ENCODE data around the gene TXLNG.

The TXLNG gene

GRCh38 chrX:16786791-16787735 lies 797 bp downstream of the TXLNG start:
- Histone ChIP-seq H3K4me1 (ENCODE audit: insufficient read depth, low read length) (no peaks in the 10 kb centered on the region), H3K36me3 (ENCODE audit: insufficient read depth, low read length) (peaks cover 3% of the 10 kb centered on the region), H3K4me3 (ENCODE audit: low read depth in 1 of 2, low read length in 2 of 2) (peak overlapping the region; percentile 77), H3K27ac (ENCODE audit: low read depth, low read length) (peak overlapping the region; percentile 65), H3K9me3 (ENCODE audit: low read length) (no peaks in the 10 kb centered on the region), H3K27me3 (ENCODE audit: control insufficient read depth in 1 of 2, insufficient read depth in 2 of 2, low read length in 2 of 2) (no peaks in the 10 kb centered on the region), H3K9ac (ENCODE audit: low read length) (peak overlapping the region; percentile 53)

- Histone ChIP-seq H3K4me1 (ENCODE audit: insufficient read depth, low read length) (no peaks in the 10 kb centered on the region), H3K36me3 (ENCODE audit: insufficient read depth, low read length) (peaks cover 4% of the 10 kb centered on the region), H3K27ac (ENCODE audit: low read depth, low read length) (no peak overlapping the region), H3K9ac (ENCODE audit: low read length) (no peak overlapping the region), H3K4me3 (ENCODE audit: low read depth in 1 of 2, low read length in 2 of 2) (no peak overlapping the region), H3K9me3 (ENCODE audit: low read length) (no peaks in the 10 kb centered on the region), H3K27me3 (ENCODE audit: control insufficient read depth in 1 of 2, insufficient read depth in 2 of 2, low read length in 2 of 2) (no peaks in the 10 kb centered on the region)
These were observed 2.2 kb downstream of the TXLNG start for GRCh38 chrX:16788477-16788876.

GRCh38 chrX:16796298-16796697 lies 10.0 kb downstream of the TXLNG start:
- Histone ChIP-seq H3K9me3 (ENCODE audit: low read length) (no peaks in the 10 kb centered on the region), H3K27me3 (ENCODE audit: control insufficient read depth in 1 of 2, insufficient read depth in 2 of 2, low read length in 2 of 2) (no peaks in the 10 kb centered on the region)

DNA sequence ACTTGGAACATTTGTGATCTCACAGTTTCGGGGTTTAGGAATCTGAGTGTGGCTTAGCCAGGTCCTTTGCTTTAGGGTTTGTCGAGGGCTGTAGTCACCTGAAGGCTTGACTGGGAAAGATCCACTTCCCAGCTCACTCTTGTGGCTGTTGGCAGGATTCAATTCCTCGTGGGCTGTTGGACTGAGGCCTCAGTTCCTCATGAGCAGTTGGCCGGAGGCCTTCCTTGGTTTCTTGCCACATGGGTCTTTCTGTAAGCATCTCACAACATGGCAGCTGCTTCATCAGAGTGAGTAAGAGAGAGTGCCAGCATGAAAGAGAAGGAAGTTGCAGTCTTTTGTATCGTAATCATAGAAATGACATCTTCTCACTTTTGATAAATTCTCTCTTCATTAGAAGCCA lies 11.1 kb downstream of the TXLNG start:
- no peak overlapping the region for H3K27ac ChIP-seq (ENCODE audit: low read depth, low read length)
- H3K4me1 ChIP-seq (ENCODE audit: insufficient read depth, low read length): peaks cover 5% of the 10 kb centered on the region
- H3K36me3 ChIP-seq (ENCODE audit: insufficient read depth, low read length): peaks cover 8% of the 10 kb centered on the region
- no peak overlapping the region for H3K9ac ChIP-seq (ENCODE audit: low read length)
- no peaks in the 10 kb centered on the region for H3K27me3 ChIP-seq (ENCODE audit: control insufficient read depth in 1 of 2, insufficient read depth in 2 of 2, low read length in 2 of 2)
- H3K4me3 ChIP-seq (ENCODE audit: low read depth in 1 of 2, low read length in 2 of 2): no peak overlapping the region
- no peaks in the 10 kb centered on the region for H3K9me3 ChIP-seq (ENCODE audit: low read length)

More at GRCh38 chrX:16796298-16796697, 10.0 kb downstream of the TXLNG start:
- no peak overlapping the region for H3K27ac ChIP-seq (ENCODE audit: low read depth, low read length)
- H3K4me3 ChIP-seq (ENCODE audit: low read depth in 1 of 2, low read length in 2 of 2): no peak overlapping the region
- H3K36me3 ChIP-seq (ENCODE audit: insufficient read depth, low read length): peaks cover 12% of the 10 kb centered on the region
- H3K4me1 ChIP-seq (ENCODE audit: insufficient read depth, low read length): peaks cover 5% of the 10 kb centered on the region
- no peak overlapping the region for H3K9ac ChIP-seq (ENCODE audit: low read length)

DNA sequence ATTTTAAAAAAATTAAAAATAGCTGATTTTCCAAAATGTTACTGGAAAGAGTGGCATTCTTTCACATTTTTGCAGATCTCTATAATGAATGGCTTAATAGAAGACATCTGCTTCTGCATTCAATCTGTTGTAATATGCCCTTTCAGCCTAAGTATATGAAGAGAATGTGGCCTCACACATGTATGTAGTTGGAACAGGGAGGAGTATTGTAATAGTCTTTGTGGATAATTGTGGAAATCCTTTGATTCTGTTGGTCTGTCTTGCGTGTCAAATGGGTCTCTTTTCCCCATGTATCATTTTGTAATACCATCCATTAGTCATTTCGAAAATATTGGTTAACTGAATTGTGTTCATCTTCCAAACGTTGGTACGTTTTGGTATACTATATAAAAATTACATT lies 11.6 kb downstream of the TXLNG start:
- no peak overlapping the region for H3K27ac ChIP-seq (ENCODE audit: low read depth, low read length)

GRCh38 chrX:16804923-16805464 lies 18.7 kb downstream of the TXLNG start:
- Histone ChIP-seq H3K9me3 (ENCODE audit: low read length) (no peaks in the 10 kb centered on the region), H3K36me3 (ENCODE audit: insufficient read depth, low read length) (no peaks in the 10 kb centered on the region), H3K4me3 (ENCODE audit: low read depth in 1 of 2, low read length in 2 of 2) (no peak overlapping the region), H3K27ac (ENCODE audit: low read depth, low read length) (no peak overlapping the region), H3K4me1 (ENCODE audit: insufficient read depth, low read length) (peaks cover 7% of the 10 kb centered on the region), H3K9ac (ENCODE audit: low read length) (no peak overlapping the region), H3K27me3 (ENCODE audit: control insufficient read depth in 1 of 2, insufficient read depth in 2 of 2, low read length in 2 of 2) (no peaks in the 10 kb centered on the region)

More for the DNA sequence above, 11.6 kb downstream of the TXLNG start:
- Histone ChIP-seq H3K27me3 (ENCODE audit: control insufficient read depth in 1 of 2, insufficient read depth in 2 of 2, low read length in 2 of 2) (no peaks in the 10 kb centered on the region), H3K9me3 (ENCODE audit: low read length) (no peaks in the 10 kb centered on the region), H3K9ac (ENCODE audit: low read length) (no peak overlapping the region), H3K4me3 (ENCODE audit: low read depth in 1 of 2, low read length in 2 of 2) (no peak overlapping the region), H3K36me3 (ENCODE audit: insufficient read depth, low read length) (peaks cover 8% of the 10 kb centered on the region), H3K4me1 (ENCODE audit: insufficient read depth, low read length) (peaks cover 5% of the 10 kb centered on the region)

- no peaks in the 10 kb centered on the region for H3K27me3 ChIP-seq (ENCODE audit: control insufficient read depth in 1 of 2, insufficient read depth in 2 of 2, low read length in 2 of 2)
- H3K9me3 ChIP-seq (ENCODE audit: low read length): no peaks in the 10 kb centered on the region
- no peak overlapping the region for H3K9ac ChIP-seq (ENCODE audit: low read length)
- peak overlapping the region in 1 of 2 donors; percentile 39 for H3K4me3 ChIP-seq (ENCODE audit: low read depth in 1 of 2, low read length in 2 of 2)
- H3K36me3 ChIP-seq (ENCODE audit: insufficient read depth, low read length): no peaks in the 10 kb centered on the region
- peaks cover 7% of the 10 kb centered on the region for H3K4me1 ChIP-seq (ENCODE audit: insufficient read depth, low read length)
- H3K27ac ChIP-seq (ENCODE audit: low read depth, low read length): no peak overlapping the region
These were observed 21.3 kb downstream of the TXLNG start for GRCh38 chrX:16807548-16807947.

DNA sequence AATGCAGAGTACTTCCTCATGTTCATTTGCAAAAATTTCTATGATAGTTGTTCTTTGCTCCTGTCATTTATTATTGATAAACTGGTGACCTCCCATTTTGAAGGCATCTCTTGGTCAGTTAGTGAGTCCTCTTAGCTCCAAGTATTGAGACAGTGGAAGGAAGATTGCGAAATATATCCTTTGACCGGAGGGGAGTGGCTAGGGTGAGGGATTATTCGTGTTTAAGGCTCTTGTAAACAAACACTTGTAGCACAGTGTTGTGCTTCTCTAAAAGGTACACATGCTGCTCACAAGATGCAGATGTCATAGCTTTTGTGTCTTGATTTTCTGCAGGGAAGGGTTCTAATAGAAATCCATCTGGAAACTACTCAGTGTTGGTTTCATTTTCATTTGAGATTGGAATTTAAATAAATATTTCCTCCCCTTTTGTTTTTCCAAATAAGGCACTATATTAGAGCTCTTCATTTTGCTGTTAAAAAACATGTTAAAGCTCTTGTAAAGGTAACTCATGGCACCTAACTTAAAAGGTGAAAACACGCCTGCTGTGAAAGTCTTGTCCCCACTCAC lies 21.8 kb downstream of the TXLNG start:
- H3K9me3 ChIP-seq (ENCODE audit: low read length): no peaks in the 10 kb centered on the region
- peak overlapping the region; percentile 24 for H3K9ac ChIP-seq (ENCODE audit: low read length)
- H3K4me1 ChIP-seq (ENCODE audit: insufficient read depth, low read length): peaks cover 7% of the 10 kb centered on the region
- H3K27ac ChIP-seq (ENCODE audit: low read depth, low read length): no peak overlapping the region
- H3K27me3 ChIP-seq (ENCODE audit: control insufficient read depth in 1 of 2, insufficient read depth in 2 of 2, low read length in 2 of 2): no peaks in the 10 kb centered on the region
- no peaks in the 10 kb centered on the region for H3K36me3 ChIP-seq (ENCODE audit: insufficient read depth, low read length)
- H3K4me3 ChIP-seq (ENCODE audit: low read depth in 1 of 2, low read length in 2 of 2): peak overlapping the region in 1 of 2 donors; percentile 39

GRCh38 chrX:16814597-16814996 lies 28.3 kb downstream of the TXLNG start:
- Histone ChIP-seq H3K27me3 (ENCODE audit: control insufficient read depth in 1 of 2, insufficient read depth in 2 of 2, low read length in 2 of 2) (no peaks in the 10 kb centered on the region), H3K9me3 (ENCODE audit: low read length) (no peaks in the 10 kb centered on the region), H3K27ac (ENCODE audit: low read depth, low read length) (no peak overlapping the region), H3K36me3 (ENCODE audit: insufficient read depth, low read length) (peaks cover 11% of the 10 kb centered on the region), H3K4me3 (ENCODE audit: low read depth in 1 of 2, low read length in 2 of 2) (no peak overlapping the region), H3K9ac (ENCODE audit: low read length) (no peak overlapping the region), H3K4me1 (ENCODE audit: insufficient read depth, low read length) (no peaks in the 10 kb centered on the region)

GRCh38 chrX:16819634-16820033 lies 33.4 kb downstream of the TXLNG start:
- no peaks in the 10 kb centered on the region for H3K27me3 ChIP-seq (ENCODE audit: control insufficient read depth in 1 of 2, insufficient read depth in 2 of 2, low read length in 2 of 2)
- no peak overlapping the region for H3K27ac ChIP-seq (ENCODE audit: low read depth, low read length)
- H3K9me3 ChIP-seq (ENCODE audit: low read length): no peaks in the 10 kb centered on the region
- H3K4me3 ChIP-seq (ENCODE audit: low read depth in 1 of 2, low read length in 2 of 2): no peak overlapping the region
- peaks cover 25% of the 10 kb centered on the region for H3K36me3 ChIP-seq (ENCODE audit: insufficient read depth, low read length)
- no peaks in the 10 kb centered on the region for H3K4me1 ChIP-seq (ENCODE audit: insufficient read depth, low read length)
- H3K9ac ChIP-seq (ENCODE audit: low read length): no peak overlapping the region

GRCh38 chrX:16822723-16823122 lies 36.5 kb downstream of the TXLNG start:
- peaks cover 5% of the 10 kb centered on the region for H3K4me1 ChIP-seq (ENCODE audit: insufficient read depth, low read length)
- H3K27ac ChIP-seq (ENCODE audit: low read depth, low read length): no peak overlapping the region
- H3K4me3 ChIP-seq (ENCODE audit: low read depth in 1 of 2, low read length in 2 of 2): no peak overlapping the region
- H3K9me3 ChIP-seq (ENCODE audit: low read length): no peaks in the 10 kb centered on the region
- no peaks in the 10 kb centered on the region for H3K27me3 ChIP-seq (ENCODE audit: control insufficient read depth in 1 of 2, insufficient read depth in 2 of 2, low read length in 2 of 2)
- H3K9ac ChIP-seq (ENCODE audit: low read length): no peak overlapping the region
- peaks cover 25% of the 10 kb centered on the region for H3K36me3 ChIP-seq (ENCODE audit: insufficient read depth, low read length)
